ENCODE measurements around the gene PCDHGA2.
"Not testable (repeated sequence)": the region's sequence is repeated elsewhere in the genome, so short reads cannot be mapped to it uniquely, and the experiment has no call there.

PCDHGA2 gene

GRCh38 chr5:141338538-141339306, at the start of gene PCDHGA2:
Gene PCDHGA2 (plus strand): TSS chr5:141338760.
- peaks cover 72% of the 10 kb centered on the region for H3K27me3 Mint-ChIP-seq
- H3K4me3 Mint-ChIP-seq: no peak within 1 kb of the TSS
- peaks cover 68% of the 10 kb centered on the region for H3K9me3 Mint-ChIP-seq
- no peaks in the 10 kb centered on the region for H3K36me3 Mint-ChIP-seq (ENCODE audit: low read depth)
- intact Hi-C loops (cut with micrococcal nuclease): no loop called here
- no peak within 1 kb of the TSS for H3K27ac Mint-ChIP-seq
- no peaks in the 10 kb centered on the region for H3K4me1 Mint-ChIP-seq (ENCODE audit: low read depth)

GRCh38 chr5:141298376-141298775, 40.2 kb upstream of the PCDHGA2 start:
- Mint-ChIP-seq H3K4me3 (no peak overlapping the region), H3K9me3 (peaks cover 97% of the 10 kb centered on the region)

GRCh38 chr5:141303756-141304155, 34.8 kb upstream of the PCDHGA2 start, which contains the start of gene SLC25A2:
Gene SLC25A2 (minus strand): TSS chr5:141304049. CDS start chr5:141303865, 184 bp downstream.
- Mint-ChIP-seq H3K27me3 (no peaks in the 10 kb centered on the region), H3K9me3 (peaks cover 95% of the 10 kb centered on the region), H3K4me1 (ENCODE audit: low read depth) (no peaks in the 10 kb centered on the region), H3K27ac (no peak within 1 kb of the TSS), H3K4me3 (no peak within 1 kb of the TSS), H3K36me3 (ENCODE audit: low read depth) (peaks cover 11% of the 10 kb centered on the region)
- intact Hi-C loops (cut with micrococcal nuclease): no loop called here

More at GRCh38 chr5:141298376-141298775, 40.2 kb upstream of the PCDHGA2 start:
- intact Hi-C loops (cut with micrococcal nuclease): no loop called here
- H3K27ac Mint-ChIP-seq: no peak overlapping the region
- peaks cover 18% of the 10 kb centered on the region for H3K36me3 Mint-ChIP-seq (ENCODE audit: low read depth)
- H3K4me1 Mint-ChIP-seq (ENCODE audit: low read depth): no peaks in the 10 kb centered on the region
- no peaks in the 10 kb centered on the region for H3K27me3 Mint-ChIP-seq

- Mint-ChIP-seq H3K4me1 (ENCODE audit: low read depth) (no peaks in the 10 kb centered on the region), H3K27me3 (no peaks in the 10 kb centered on the region), H3K4me3 (no peak overlapping the region), H3K36me3 (ENCODE audit: low read depth) (peaks cover 15% of the 10 kb centered on the region), H3K9me3 (peaks cover 93% of the 10 kb centered on the region), H3K27ac (no peak overlapping the region)
- intact Hi-C loops (cut with micrococcal nuclease): no loop called here
Measured at GRCh38 chr5:141306630-141307029, 31.9 kb upstream of the PCDHGA2 start.

- no peak overlapping the region for H3K4me3 Mint-ChIP-seq
- H3K36me3 Mint-ChIP-seq (ENCODE audit: low read depth): peaks cover 39% of the 10 kb centered on the region
- peaks cover 7% of the 10 kb centered on the region for H3K4me1 Mint-ChIP-seq (ENCODE audit: low read depth)
- no peak overlapping the region for H3K27ac Mint-ChIP-seq
- peaks cover 81% of the 10 kb centered on the region for H3K9me3 Mint-ChIP-seq
- intact Hi-C loops (cut with micrococcal nuclease): loop anchor here (10.0 kb wide), 2 partner anchors 49 to 549 kb away; no protein-coding TSS in a partner anchor
- H3K27me3 Mint-ChIP-seq: no peaks in the 10 kb centered on the region
Measured at GRCh38 chr5:141313711-141314110, 24.8 kb upstream of the PCDHGA2 start.

- not testable (repeated sequence) for H3K27ac Mint-ChIP-seq, H3K27me3 Mint-ChIP-seq, H3K4me3 Mint-ChIP-seq
- H3K36me3 Mint-ChIP-seq (ENCODE audit: low read depth): peaks cover 64% of the 10 kb centered on the region
- H3K4me1 Mint-ChIP-seq (ENCODE audit: low read depth): peaks cover 18% of the 10 kb centered on the region
- H3K9me3 Mint-ChIP-seq: peaks cover 83% of the 10 kb centered on the region
- intact Hi-C loops (cut with micrococcal nuclease): loop anchor here (10.0 kb wide), 2 partner anchors 52 to 552 kb away; no protein-coding TSS in a partner anchor
Measured at GRCh38 chr5:141316963-141317362, 21.6 kb upstream of the PCDHGA2 start.

GRCh38 chr5:141319202-141319601, 19.4 kb upstream of the PCDHGA2 start:
- Mint-ChIP-seq H3K36me3 (ENCODE audit: low read depth) (peaks cover 52% of the 10 kb centered on the region), H3K9me3 (peaks cover 69% of the 10 kb centered on the region), H3K4me1 (ENCODE audit: low read depth) (peaks cover 18% of the 10 kb centered on the region), H3K27me3 (peaks cover 6% of the 10 kb centered on the region), H3K4me3 (no peak overlapping the region), H3K27ac (no peak overlapping the region)
- intact Hi-C loops (cut with micrococcal nuclease): loop anchor here (10.0 kb wide), 2 partner anchors 54 to 554 kb away; no protein-coding TSS in a partner anchor

GRCh38 chr5:141319699-141320098, 18.9 kb upstream of the PCDHGA2 start:
- Mint-ChIP-seq H3K9me3 (peaks cover 69% of the 10 kb centered on the region), H3K27ac (peak overlapping the region; percentile 100), H3K27me3 (peaks cover 6% of the 10 kb centered on the region), H3K4me1 (ENCODE audit: low read depth) (peaks cover 18% of the 10 kb centered on the region), H3K36me3 (ENCODE audit: low read depth) (peaks cover 52% of the 10 kb centered on the region), H3K4me3 (peak overlapping the region; percentile 99)
- intact Hi-C loops (cut with micrococcal nuclease): loop anchor here (10.0 kb wide), 4 partner anchors 55 to 555 kb away; partner anchors contain the start of genes PCDHGA10 and PCDHGB7

GRCh38 chr5:141320225-141321169, 18.1 kb upstream of the PCDHGA2 start, which contains the start of gene TAF7:
Gene TAF7 (minus strand): TSS chr5:141320784. CDS start chr5:141320044, 740 bp downstream.
- intact Hi-C loops (cut with micrococcal nuclease): loop anchor here (10.0 kb wide), 2 partner anchors 94 to 194 kb away; partner anchors contain the start of genes PCDHGA10 and PCDHGB7
- Mint-ChIP-seq H3K9me3 (peaks cover 64% of the 10 kb centered on the region), H3K4me1 (ENCODE audit: low read depth) (peaks cover 13% of the 10 kb centered on the region), H3K36me3 (ENCODE audit: low read depth) (peaks cover 47% of the 10 kb centered on the region), H3K27me3 (peaks cover 6% of the 10 kb centered on the region), H3K27ac (peak within 1 kb of the TSS; percentile 100), H3K4me3 (peak within 1 kb of the TSS; percentile 99)

GRCh38 chr5:141322261-141322660, 16.3 kb upstream of the PCDHGA2 start:
- H3K36me3 Mint-ChIP-seq (ENCODE audit: low read depth): peaks cover 40% of the 10 kb centered on the region
- no peak overlapping the region for H3K27ac Mint-ChIP-seq
- peaks cover 73% of the 10 kb centered on the region for H3K9me3 Mint-ChIP-seq
- peaks cover 20% of the 10 kb centered on the region for H3K27me3 Mint-ChIP-seq
- no peak overlapping the region for H3K4me3 Mint-ChIP-seq
- H3K4me1 Mint-ChIP-seq (ENCODE audit: low read depth): peaks cover 17% of the 10 kb centered on the region
- intact Hi-C loops (cut with micrococcal nuclease): loop anchor here (10.0 kb wide), 2 partner anchors 93 to 193 kb away; partner anchors contain the start of genes PCDHGA10 and PCDHGB7

- Mint-ChIP-seq H3K27me3 (peaks cover 49% of the 10 kb centered on the region), H3K9me3 (peaks cover 56% of the 10 kb centered on the region), H3K4me1 (ENCODE audit: low read depth) (peaks cover 6% of the 10 kb centered on the region), H3K4me3 (peak overlapping the region; percentile 65), H3K36me3 (ENCODE audit: low read depth) (peaks cover 7% of the 10 kb centered on the region), H3K27ac (no peak overlapping the region)
- intact Hi-C loops (cut with micrococcal nuclease): loop anchor here (10.0 kb wide), 2 partner anchors 89 to 189 kb away; partner anchors contain the start of genes PCDHGA10 and PCDHGB7
Measured at GRCh38 chr5:141326088-141326854, 12.3 kb upstream of the PCDHGA2 start.

- no peak overlapping the region for H3K4me3 Mint-ChIP-seq
- peaks cover 59% of the 10 kb centered on the region for H3K9me3 Mint-ChIP-seq
- intact Hi-C loops (cut with micrococcal nuclease): loop anchor here (10.0 kb wide), 2 partner anchors 87 to 187 kb away; partner anchors contain the start of genes PCDHGA10 and PCDHGB7
- no peaks in the 10 kb centered on the region for H3K36me3 Mint-ChIP-seq (ENCODE audit: low read depth)
- peaks cover 63% of the 10 kb centered on the region for H3K27me3 Mint-ChIP-seq
- no peak overlapping the region for H3K27ac Mint-ChIP-seq
- peaks cover 6% of the 10 kb centered on the region for H3K4me1 Mint-ChIP-seq (ENCODE audit: low read depth)
Measured at GRCh38 chr5:141328231-141328630, 10.3 kb upstream of the PCDHGA2 start.

All from dendritic cell treated with granulocyte-macrophage colony-stimulating factor and Interleukin-4, amounts not matched to agents 40 ng/mL and 50 ng/mL, for 4 days (primary cell).